ENCODE results near the gene CNTN3.

DNA sequence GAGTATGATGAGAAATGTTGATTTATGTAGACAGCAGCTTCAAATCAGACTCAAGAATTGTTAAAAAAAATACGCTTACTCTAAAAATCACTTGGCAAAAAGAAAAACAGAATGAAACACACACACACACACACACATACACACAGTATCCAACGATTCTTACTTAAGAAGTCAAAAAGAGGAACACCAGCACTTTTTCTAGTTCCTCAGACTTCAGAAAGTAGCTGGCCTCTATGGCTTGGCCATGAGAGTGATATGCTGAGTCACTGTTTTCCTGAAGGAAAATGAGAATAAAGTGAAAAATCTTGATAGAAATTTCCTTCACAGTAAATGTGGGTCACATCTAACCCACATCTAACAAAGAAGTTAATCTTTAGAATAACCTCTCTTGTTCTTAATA is 22.1 kb downstream of the CNTN3 start:
- TF ChIP-seq, protein P1, sequence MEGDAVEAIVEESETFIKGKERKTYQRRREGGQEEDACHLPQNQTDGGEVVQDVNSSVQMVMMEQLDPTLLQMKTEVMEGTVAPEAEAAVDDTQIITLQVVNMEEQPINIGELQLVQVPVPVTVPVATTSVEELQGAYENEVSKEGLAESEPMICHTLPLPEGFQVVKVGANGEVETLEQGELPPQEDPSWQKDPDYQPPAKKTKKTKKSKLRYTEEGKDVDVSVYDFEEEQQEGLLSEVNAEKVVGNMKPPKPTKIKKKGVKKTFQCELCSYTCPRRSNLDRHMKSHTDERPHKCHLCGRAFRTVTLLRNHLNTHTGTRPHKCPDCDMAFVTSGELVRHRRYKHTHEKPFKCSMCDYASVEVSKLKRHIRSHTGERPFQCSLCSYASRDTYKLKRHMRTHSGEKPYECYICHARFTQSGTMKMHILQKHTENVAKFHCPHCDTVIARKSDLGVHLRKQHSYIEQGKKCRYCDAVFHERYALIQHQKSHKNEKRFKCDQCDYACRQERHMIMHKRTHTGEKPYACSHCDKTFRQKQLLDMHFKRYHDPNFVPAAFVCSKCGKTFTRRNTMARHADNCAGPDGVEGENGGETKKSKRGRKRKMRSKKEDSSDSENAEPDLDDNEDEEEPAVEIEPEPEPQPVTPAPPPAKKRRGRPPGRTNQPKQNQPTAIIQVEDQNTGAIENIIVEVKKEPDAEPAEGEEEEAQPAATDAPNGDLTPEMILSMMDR (IDR thresholded peaks at IDR 0.05), result no peak
- no peak for TF ChIP-seq POLR2A (IDR thresholded peaks at IDR 0.05)
